ENCODE data around the gene HCRT. TPM values are rescaled to one million over a fixed set of nuclear protein-coding genes. Genes with fewer than 3 reads are reported as not detected.

HCRT gene
- polyA plus RNA-seq, 1 of the 3 experiments (the other 2 are of a cell fraction): not detected

DNA sequence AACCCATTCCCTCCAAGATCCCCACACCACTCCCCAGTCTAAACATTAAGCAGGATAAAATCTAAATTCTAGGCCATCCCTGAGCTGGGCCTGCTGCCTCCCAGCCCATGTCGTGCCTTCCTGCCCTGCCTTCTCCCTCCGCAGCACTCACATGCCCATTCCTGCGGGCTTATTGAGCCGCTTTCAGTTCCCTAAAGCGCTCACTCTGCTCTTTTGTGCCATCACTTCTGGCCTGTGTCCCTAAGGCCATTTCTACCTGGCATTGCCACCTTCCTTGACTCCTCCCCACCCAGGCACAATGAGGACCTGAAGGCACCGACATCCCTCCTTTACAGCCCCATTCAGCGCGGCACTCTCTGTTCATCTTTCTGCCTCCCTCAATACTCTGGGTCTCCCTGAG is 17.4 kb downstream of the HCRT start:
- no peak for DNase-seq
- no peak overlapping the region for H3K4me3 ChIP-seq (ENCODE audit: low read depth in 2 of 2, low read length in 1 of 2)
- no peak overlapping the region for H3K27ac ChIP-seq (ENCODE audit: low read depth in 2 of 2, low read length in 1 of 2)
- no peaks in the 10 kb centered on the region for H3K9me2 ChIP-seq
- H3K9me3 ChIP-seq: no peaks in the 10 kb centered on the region
- H4K20me1 ChIP-seq (ENCODE audit: insufficient read depth): no peaks in the 10 kb centered on the region
- 94% methylated on average over 8 of the region's 8 CpGs for WGBS (ENCODE audit: low lambda C conversion rate)
- ChIA-PET CTCF (interaction anchor here (1.0 to 1.4 kb wide), 2 partner anchors 12 to 13 kb away, joined by 4 to 10 read pairs; partner anchors contain the start of gene KCNH4), POLR2A (no interaction called here)
- no peaks in the 10 kb centered on the region for H3K79me2 ChIP-seq (ENCODE audit: insufficient read depth)
- H3K36me3 ChIP-seq (replicated peaks in 1 of 2; ENCODE audit: control insufficient read depth in 1 of 2, insufficient read depth in 2 of 2, low read length in 1 of 2): no peaks in the 10 kb centered on the region
- H3K4me1 ChIP-seq (ENCODE audit: control insufficient read depth in 1 of 2, insufficient read depth in 2 of 2, low read depth in 1 of 2, low read length in 1 of 2): no peaks in the 10 kb centered on the region
- no peaks in the 10 kb centered on the region for H3K27me3 ChIP-seq (ENCODE audit: insufficient read depth)
- no peak overlapping the region for H3K4me2 ChIP-seq
- TF ChIP-seq RFX5 (IDR thresholded peaks at IDR 0.05; ENCODE audit: low read length) (no peak), TAF1 (IDR thresholded peaks at IDR 0.05; ENCODE audit: borderline replicate concordance, low read depth, low read length) (no peak), TCF12 (IDR thresholded peaks at IDR 0.05) (no peak), RAD21 (IDR thresholded peaks at IDR 0.05; ENCODE audit: low read length) (no peak), SMC3 (IDR thresholded peaks at IDR 0.05; ENCODE audit: low read depth, low read length) (no peak), CHD2 (IDR thresholded peaks at IDR 0.05; ENCODE audit: low read length, partially characterized antibody) (no peak), ZBTB33 (IDR thresholded peaks at IDR 0.05; ENCODE audit: borderline replicate concordance, low read depth) (no peak), RXRA (IDR thresholded peaks at IDR 0.05; ENCODE audit: borderline replicate concordance, low read depth) (no peak), IRF3 (IDR thresholded peaks at IDR 0.05; ENCODE audit: low read depth, low read length) (no peak), EZH2phosphoT487 (IDR thresholded peaks at IDR 0.05; ENCODE audit: borderline replicate concordance, low read depth) (no peak), USF1 (IDR thresholded peaks at IDR 0.05; ENCODE audit: borderline replicate concordance, low read depth) (no peak), NFIC (IDR thresholded peaks at IDR 0.05; ENCODE audit: borderline replicate concordance) (no peak), CTCF (IDR thresholded peaks at IDR 0.05) (no peak)
- no peaks in the 10 kb centered on the region for H3F3A ChIP-seq (replicated peaks; ENCODE audit: insufficient read depth)
- H3K9ac ChIP-seq: no peak overlapping the region
- no peak overlapping the region for H2AFZ ChIP-seq (ENCODE audit: low read depth)
